ENCODE data around the gene GAREM1. TPM values are rescaled to one million over a fixed set of nuclear protein-coding genes. Genes with fewer than 3 reads are reported as not detected.

GAREM1 gene
- total RNA-seq, 2 donors from 2014 or later, result not detected

GRCh38 chr18:32445846-32446245, 24.8 kb downstream of the GAREM1 start:
- Mint-ChIP-seq H3K36me3 (no peaks in the 10 kb centered on the region), H3K4me3 (no peak overlapping the region), H3K27me3 (peaks cover 0 to 11% of the 10 kb centered on the region in 2 donors), H3K9me3 (no peaks in the 10 kb centered on the region), H3K27ac (no peak overlapping the region), H3K4me1 (ENCODE audit: low read depth in 2 of 2) (no peaks in the 10 kb centered on the region)
- DNase-seq (ENCODE audit: low spot score) (no peak), ATAC-seq (no peak)

- Mint-ChIP-seq H3K9me3 (no peaks in the 10 kb centered on the region), H3K27me3 (peaks cover 3 to 16% of the 10 kb centered on the region in 2 donors), H3K4me1 (ENCODE audit: low read depth in 2 of 2) (no peaks in the 10 kb centered on the region), H3K36me3 (no peaks in the 10 kb centered on the region), H3K27ac (no peak overlapping the region), H3K4me3 (no peak overlapping the region)
- ATAC-seq (no peak), DNase-seq (ENCODE audit: low spot score) (no peak)
These were observed 26.9 kb downstream of the GAREM1 start for GRCh38 chr18:32443706-32444215.

GRCh38 chr18:32443033-32443705, 27.5 kb downstream of the GAREM1 start:
- H3K27me3 Mint-ChIP-seq, result peaks cover 3 to 16% of the 10 kb centered on the region in 2 donors
- ATAC-seq (no peak), DNase-seq (ENCODE audit: low spot score) (no peak)
- H3K9me3 Mint-ChIP-seq, result no peaks in the 10 kb centered on the region
- H3K36me3 Mint-ChIP-seq, result no peaks in the 10 kb centered on the region
- H3K4me1 Mint-ChIP-seq (ENCODE audit: low read depth in 2 of 2), result no peaks in the 10 kb centered on the region
- H3K27ac Mint-ChIP-seq, result no peak overlapping the region
- H3K4me3 Mint-ChIP-seq, result no peak overlapping the region

DNA sequence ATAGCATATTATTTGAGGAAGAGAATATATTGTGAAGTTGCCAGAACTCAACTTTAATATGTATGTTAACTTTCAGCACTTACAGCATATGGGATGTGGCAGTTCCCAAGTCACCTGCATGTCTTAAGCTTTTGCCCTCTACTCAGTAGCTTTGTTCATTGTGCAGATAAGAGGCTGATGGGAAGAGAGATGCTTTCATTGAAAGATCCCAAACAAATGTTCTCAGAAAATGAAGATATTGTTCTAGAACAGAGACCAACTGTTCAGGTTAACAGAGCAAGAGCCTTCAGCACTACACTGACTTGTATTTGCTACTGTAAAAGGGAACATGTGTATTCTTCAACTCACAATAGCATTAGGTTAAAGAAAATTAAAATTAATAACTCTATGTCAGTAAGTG, 28.1 kb downstream of the GAREM1 start:
- H3K9me3 Mint-ChIP-seq, result no peaks in the 10 kb centered on the region
- peaks cover 3 to 16% of the 10 kb centered on the region in 2 donors for H3K27me3 Mint-ChIP-seq
- no peak overlapping the region for H3K27ac Mint-ChIP-seq
- no peak overlapping the region for H3K4me3 Mint-ChIP-seq
- no peaks in the 10 kb centered on the region for H3K36me3 Mint-ChIP-seq
- DNase-seq (ENCODE audit: low spot score) (no peak), ATAC-seq (no peak)
- no peaks in the 10 kb centered on the region for H3K4me1 Mint-ChIP-seq (ENCODE audit: low read depth in 2 of 2)

DNA sequence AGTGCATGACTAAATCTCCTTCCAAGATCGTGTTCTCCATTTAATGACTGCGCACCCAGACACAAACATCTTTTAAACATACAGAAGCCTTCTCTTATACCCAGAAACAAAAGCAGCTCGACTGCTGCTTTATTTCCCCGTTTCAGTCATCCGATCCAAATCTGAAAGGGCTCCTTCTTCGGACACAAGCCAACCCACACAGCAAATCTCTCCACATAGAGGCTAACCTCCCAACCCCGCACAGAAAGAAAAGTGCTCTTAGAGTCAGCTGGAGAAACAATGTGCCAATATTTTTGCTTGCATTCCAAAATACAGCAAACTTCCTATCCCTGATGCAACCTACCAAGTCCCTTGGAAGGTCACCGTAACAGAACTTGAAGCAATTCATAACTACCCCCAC, 29.1 kb downstream of the GAREM1 start:
- Mint-ChIP-seq H3K27me3 (peaks cover 6 to 16% of the 10 kb centered on the region in 2 donors), H3K9me3 (no peaks in the 10 kb centered on the region)
- no peak for ATAC-seq

DNA sequence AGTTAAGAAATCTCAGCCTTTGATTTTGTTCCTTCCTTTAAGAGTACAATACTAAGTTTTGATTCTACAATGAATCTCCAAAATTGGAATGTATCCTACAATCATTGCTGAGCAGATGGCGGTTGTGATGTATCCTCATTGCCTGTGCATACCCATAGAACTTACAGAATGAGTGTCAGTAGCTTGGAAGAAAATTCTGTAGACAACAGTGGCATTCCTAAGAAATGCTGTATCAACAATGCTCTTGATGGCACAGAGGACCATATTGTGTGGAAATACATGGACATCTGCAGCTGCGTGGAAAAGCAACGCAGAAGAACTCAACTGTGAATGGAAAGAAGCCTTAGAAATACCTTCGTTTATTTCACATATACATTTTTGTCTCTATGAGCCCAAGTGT, 30.2 kb downstream of the GAREM1 start:
- DNase-seq (ENCODE audit: low spot score) (no peak), ATAC-seq (no peak)
- H3K9me3 Mint-ChIP-seq, result no peaks in the 10 kb centered on the region
- no peaks in the 10 kb centered on the region for H3K36me3 Mint-ChIP-seq
- no peaks in the 10 kb centered on the region for H3K4me1 Mint-ChIP-seq (ENCODE audit: low read depth in 2 of 2)
- H3K4me3 Mint-ChIP-seq, result no peak overlapping the region
- no peak overlapping the region for H3K27ac Mint-ChIP-seq
- H3K27me3 Mint-ChIP-seq, result peaks cover 6 to 16% of the 10 kb centered on the region in 2 donors

More for the DNA sequence above, 29.1 kb downstream of the GAREM1 start:
- no peak overlapping the region for H3K4me3 Mint-ChIP-seq
- DNase-seq (ENCODE audit: low spot score), result no peak
- no peaks in the 10 kb centered on the region for H3K4me1 Mint-ChIP-seq (ENCODE audit: low read depth in 2 of 2)
- no peaks in the 10 kb centered on the region for H3K36me3 Mint-ChIP-seq
- H3K27ac Mint-ChIP-seq, result no peak overlapping the region

DNA sequence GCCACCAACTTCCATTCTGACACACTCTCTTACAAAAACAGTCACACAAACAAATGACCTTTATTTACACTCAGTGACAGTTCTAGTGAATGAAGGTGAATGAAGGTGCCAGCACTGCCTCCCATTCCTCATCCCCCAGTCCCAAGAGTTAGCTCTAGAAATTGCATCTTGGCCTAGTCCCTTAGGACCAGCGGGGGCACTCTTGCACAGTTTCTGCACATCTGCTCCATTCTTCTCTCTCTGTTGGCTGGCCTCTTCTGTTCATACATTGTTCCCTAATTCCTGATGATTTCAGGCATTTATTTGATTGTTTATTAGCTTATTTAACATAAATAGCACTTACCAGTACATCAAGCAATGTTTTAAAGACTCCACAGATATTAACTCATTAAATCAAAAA, 30.9 kb downstream of the GAREM1 start:
- no peaks in the 10 kb centered on the region for H3K36me3 Mint-ChIP-seq
- ATAC-seq, result no peak
- H3K27me3 Mint-ChIP-seq, result peaks cover 6 to 16% of the 10 kb centered on the region in 2 donors
- no peak overlapping the region for H3K27ac Mint-ChIP-seq
- H3K4me1 Mint-ChIP-seq (ENCODE audit: low read depth in 2 of 2), result no peaks in the 10 kb centered on the region
- no peak for DNase-seq (ENCODE audit: low spot score)
- no peaks in the 10 kb centered on the region for H3K9me3 Mint-ChIP-seq
- no peak overlapping the region for H3K4me3 Mint-ChIP-seq

GRCh38 chr18:32439241-32439640, 31.4 kb downstream of the GAREM1 start:
- H3K36me3 Mint-ChIP-seq, result no peaks in the 10 kb centered on the region
- H3K4me3 Mint-ChIP-seq, result no peak overlapping the region
- no peaks in the 10 kb centered on the region for H3K4me1 Mint-ChIP-seq (ENCODE audit: low read depth in 2 of 2)
- H3K9me3 Mint-ChIP-seq, result no peaks in the 10 kb centered on the region
- ATAC-seq (no peak), DNase-seq (ENCODE audit: low spot score) (no peak)
- H3K27ac Mint-ChIP-seq, result no peak overlapping the region
- peaks cover 6 to 16% of the 10 kb centered on the region in 2 donors for H3K27me3 Mint-ChIP-seq

DNA sequence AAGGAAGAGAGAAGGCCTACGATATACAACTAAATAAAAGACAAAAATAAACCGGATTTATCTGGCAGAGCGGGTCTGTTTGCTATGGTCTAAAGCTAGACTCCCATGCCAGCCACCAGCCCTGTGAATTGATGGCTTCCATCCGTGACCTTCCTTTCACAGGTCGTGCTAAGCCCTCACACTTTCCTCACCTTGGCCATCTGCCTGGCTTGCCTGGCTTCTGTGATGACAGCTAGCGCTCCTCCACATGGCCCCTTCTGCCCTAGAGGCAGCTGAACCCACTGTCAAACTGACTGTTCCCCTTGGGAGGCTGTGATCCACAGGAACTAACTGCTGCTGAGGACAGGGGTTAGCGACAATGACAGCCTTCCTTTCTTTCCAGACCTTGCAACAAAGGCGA, 32.5 kb downstream of the GAREM1 start:
- peak in 1 of 2 donors; percentile 17 for ATAC-seq
- Mint-ChIP-seq H3K4me1 (ENCODE audit: low read depth in 2 of 2) (no peaks in the 10 kb centered on the region), H3K27me3 (peaks cover 6 to 10% of the 10 kb centered on the region in 2 donors), H3K9me3 (no peaks in the 10 kb centered on the region), H3K36me3 (no peaks in the 10 kb centered on the region), H3K4me3 (no peak overlapping the region), H3K27ac (no peak overlapping the region)
- DNase-seq (ENCODE audit: low spot score), result no peak

DNA sequence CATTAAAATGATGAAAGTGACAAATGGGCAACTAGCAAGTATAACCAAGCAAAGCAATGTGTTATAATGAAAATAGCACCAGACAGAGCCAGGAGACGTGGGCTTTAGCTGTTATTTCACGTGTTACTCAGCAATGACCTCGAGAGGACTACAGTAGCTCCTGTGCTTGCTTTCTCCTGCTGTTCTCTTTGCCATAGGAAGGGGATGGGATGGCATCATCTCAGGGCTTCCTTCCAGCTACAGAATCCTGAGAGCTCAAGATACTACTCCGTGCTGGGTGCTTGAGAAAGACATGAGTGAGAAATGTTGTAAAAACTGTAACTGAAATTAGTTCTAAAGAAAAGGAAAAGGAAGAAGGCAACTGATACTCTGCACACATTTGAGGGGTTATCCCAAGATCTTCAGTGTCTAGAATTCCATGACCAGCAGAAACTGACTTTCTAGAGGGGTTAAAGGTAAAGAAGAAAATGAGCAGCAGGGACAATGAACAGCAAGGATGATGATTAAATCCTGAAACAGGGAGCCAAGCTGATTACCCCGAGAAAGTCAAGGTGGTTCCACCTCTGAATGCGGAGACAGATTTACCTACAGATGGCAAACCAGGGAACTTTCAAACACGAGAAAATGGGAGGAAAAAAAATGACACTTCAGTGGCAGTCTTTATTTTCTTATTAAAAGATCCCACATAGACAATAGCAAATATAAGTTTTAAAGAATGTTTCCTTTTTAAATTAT, 33.4 kb downstream of the GAREM1 start:
- no peak for ATAC-seq
- Mint-ChIP-seq H3K4me1 (ENCODE audit: low read depth in 2 of 2) (no peaks in the 10 kb centered on the region), H3K4me3 (no peak overlapping the region), H3K36me3 (no peaks in the 10 kb centered on the region), H3K9me3 (no peaks in the 10 kb centered on the region), H3K27ac (no peak overlapping the region), H3K27me3 (peaks cover 10 to 19% of the 10 kb centered on the region in 2 donors)
- DNase-seq (ENCODE audit: low spot score), result no peak

GRCh38 chr18:32435631-32436500, 34.8 kb downstream of the GAREM1 start:
- H3K9me3 Mint-ChIP-seq, result no peaks in the 10 kb centered on the region
- no peak overlapping the region for H3K4me3 Mint-ChIP-seq
- no peak overlapping the region for H3K27ac Mint-ChIP-seq
- no peaks in the 10 kb centered on the region for H3K36me3 Mint-ChIP-seq
- DNase-seq (ENCODE audit: low spot score), result no peak
- no peak for ATAC-seq
- peaks cover 10 to 16% of the 10 kb centered on the region in 2 donors for H3K27me3 Mint-ChIP-seq
- no peaks in the 10 kb centered on the region for H3K4me1 Mint-ChIP-seq (ENCODE audit: low read depth in 2 of 2)

DNA sequence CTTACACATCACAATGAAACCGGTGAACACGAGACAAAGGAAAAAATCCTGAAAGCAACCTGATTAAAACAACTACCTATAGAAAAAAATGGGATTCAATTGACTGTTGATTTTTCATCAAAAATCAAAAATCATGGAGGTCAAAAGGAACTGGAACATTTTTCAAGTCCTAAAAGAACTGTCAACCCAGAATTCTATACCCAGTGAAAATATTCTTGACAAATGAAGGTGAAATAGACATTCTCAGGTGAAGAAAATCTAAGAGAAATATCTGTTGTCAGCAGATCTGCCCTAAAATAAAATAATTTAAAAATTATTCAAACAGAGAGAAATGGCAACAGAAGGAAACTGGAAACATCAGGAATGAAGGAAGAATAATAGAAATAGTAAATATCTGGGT, 38.9 kb downstream of the GAREM1 start:
- Mint-ChIP-seq H3K36me3 (no peaks in the 10 kb centered on the region), H3K4me3 (no peak overlapping the region)

GRCh38 chr18:32429402-32429801, 41.3 kb downstream of the GAREM1 start:
- Mint-ChIP-seq H3K4me1 (ENCODE audit: low read depth in 2 of 2) (no peaks in the 10 kb centered on the region), H3K9me3 (no peaks in the 10 kb centered on the region), H3K36me3 (no peaks in the 10 kb centered on the region), H3K4me3 (no peak overlapping the region), H3K27ac (no peak overlapping the region), H3K27me3 (peaks cover 4 to 19% of the 10 kb centered on the region in 2 donors)
- no peak for ATAC-seq
- no peak for DNase-seq (ENCODE audit: low spot score)

More for the DNA sequence above, 38.9 kb downstream of the GAREM1 start:
- no peaks in the 10 kb centered on the region for H3K9me3 Mint-ChIP-seq
- no peak for ATAC-seq
- H3K27ac Mint-ChIP-seq, result no peak overlapping the region
- DNase-seq (ENCODE audit: low spot score), result no peak
- H3K27me3 Mint-ChIP-seq, result peaks cover 4 to 19% of the 10 kb centered on the region in 2 donors
- no peaks in the 10 kb centered on the region for H3K4me1 Mint-ChIP-seq (ENCODE audit: low read depth in 2 of 2)

Data from natural killer cell treated with Interleukin-12 subunit alpha and Interleukin-12 subunit beta and Interleukin-15 and Interleukin-18, amount 100 ng/mL, for 72 hours (primary cell).